Fibroblast of lung (primary cell): Measurements from ENCODE around the gene ZBTB37. TPM values are rescaled to one million over a fixed set of nuclear protein-coding genes. Genes with fewer than 3 reads are reported as not detected.
"Not testable (repeated sequence)": the region's sequence is repeated elsewhere in the genome, so short reads cannot be mapped to it uniquely, and the experiment has no call there.

Experiments used
- DNase-seq, 2 donors: peaks; one replicate each; pipeline versions ENCODE4 v3.0.0 to v3.0.0-alpha.2; 2010; ENCODE audit warnings: low read depth in 2 of 2
- H2AFZ ChIP-seq: 2 replicates; pipeline ENCODE4 v1.5.1; 2012; ENCODE audit warnings: low read length, control low read depth, inconsistent platforms
- H3K27ac ChIP-seq: 2 replicates; pipeline ENCODE4 v1.5.1; 2011; ENCODE audit warnings: low read length, control low read depth; ENCODE audit not compliant: insufficient read depth
- H3K27me3 ChIP-seq: 2 replicates; pipeline ENCODE4 v1.5.1; 2011; ENCODE audit warnings: mild to moderate bottlenecking, low read length; ENCODE audit not compliant: control insufficient read depth, insufficient read depth
- H3K36me3 ChIP-seq: 2 replicates; pipeline ENCODE4 v1.5.1; 2011; ENCODE audit warnings: low read length; ENCODE audit not compliant: control insufficient read depth, insufficient read depth
- H3K4me1 ChIP-seq: 2 replicates; pipeline ENCODE4 v1.5.1; 2011; ENCODE audit warnings: low read length; ENCODE audit not compliant: control insufficient read depth, insufficient read depth; ENCODE audit errors: extremely low read depth
- H3K4me2 ChIP-seq: 2 replicates; pipeline ENCODE4 v1.5.1; 2011; ENCODE audit warnings: low read length, control low read depth; ENCODE audit not compliant: insufficient read depth; ENCODE audit errors: extremely low read depth
- H3K4me3 ChIP-seq, 4 experiments: fragments of 200-600 bp in 1 of 4; sonication (generic) in 1 of 4; replicated peaks in 1 of 4; 2 replicates each; pipeline ENCODE4 v1.5.1; 2011 to 2016; ENCODE audit warnings: low read length in 4 of 4, low read depth in 3 of 4, mild to moderate bottlenecking in 3 of 4, control low read depth in 2 of 4, inconsistent platforms in 1 of 4, mixed read lengths in 1 of 4; ENCODE audit not compliant: insufficient read depth in 1 of 4; ENCODE audit errors: control extremely low read depth in 1 of 4
- H3K79me2 ChIP-seq: 2 replicates; pipeline ENCODE4 v1.5.1; 2012; ENCODE audit warnings: mild to moderate bottlenecking, low read length, inconsistent platforms; ENCODE audit not compliant: control insufficient read depth, insufficient read depth
- H3K9ac ChIP-seq: 2 replicates; pipeline ENCODE4 v1.5.1; 2011; ENCODE audit warnings: mild to moderate bottlenecking, low read length, control low read depth; ENCODE audit not compliant: insufficient read depth
- H3K9me3 ChIP-seq: 2 replicates; pipeline ENCODE4 v1.5.1; 2012; ENCODE audit warnings: low read depth, low read length; ENCODE audit not compliant: control insufficient read depth, insufficient read depth
- H4K20me1 ChIP-seq: 2 replicates; pipeline ENCODE4 v1.5.1; 2011; ENCODE audit warnings: low read length; ENCODE audit not compliant: control insufficient read depth, insufficient read depth; ENCODE audit errors: extremely low read depth
- EZH2 ChIP-seq: IDR thresholded peaks from 2 replicates; pipeline ENCODE4 v1.5.1; 2012; ENCODE audit warnings: low read length, control low read depth, mild to moderate bottlenecking; ENCODE audit errors: missing control alignments
- polyA plus RNA-seq, 2 donors: library from polyadenylated mRNA; depleted of rRNA in 1 of 2; stranded (reverse) in 1 of 2; unstranded in 1 of 2; fragments of >200 nt; gene quantifications; 2 replicates each; pipeline ENCODE4 v1.2.1, GENCODE V29; 2011 to 2012; ENCODE audit warnings: missing spikeins in 1 of 2
- total RNA-seq: library from RNA; depleted of rRNA; stranded (reverse); fragments of >200 nt; gene quantifications from 2 replicates; pipeline ENCODE4 v1.2.1, GENCODE V29; 2014
- TF ChIP-seq, protein P1 (sequence below), 2 donors: IDR thresholded peaks in 1 of 2; conservative IDR thresholded peaks in 1 of 2; 1 replicate in 1 of 2; 2 replicates in 1 of 2; pipeline ENCODE4 v1.5.1; 2011 to 2012; ENCODE audit warnings: low read length in 2 of 2, control low read depth in 1 of 2, inconsistent platforms in 1 of 2, low read depth in 1 of 2, mild to moderate bottlenecking in 1 of 2

Gene ZBTB37
- total and polyA plus RNA-seq, 2 donors (not counting 1 experiment from before 2014, with no cell fraction given), result 3.0 to 8.3 TPM

DNA sequence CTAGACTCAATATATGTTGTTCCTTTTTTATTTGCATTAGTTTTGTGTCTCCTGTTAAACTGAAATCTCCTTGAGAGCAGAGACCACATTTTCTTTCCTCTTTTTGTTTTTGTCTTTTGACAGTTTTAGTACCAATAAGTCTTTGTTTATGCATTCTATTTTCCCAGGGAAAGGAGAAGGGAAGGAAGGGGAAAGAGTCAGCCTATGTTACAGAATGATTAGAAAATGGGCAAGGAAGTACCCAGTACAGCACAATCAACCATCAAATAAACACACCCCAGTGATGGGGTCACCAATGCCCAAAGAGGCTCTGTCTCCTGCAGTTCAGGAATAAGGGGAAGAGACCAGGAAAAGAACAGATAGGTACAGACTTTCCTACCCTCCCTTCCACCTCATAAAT lies 10.1 kb downstream of the ZBTB37 start:
- Histone ChIP-seq H3K27me3 (no peaks in the 10 kb centered on the region), H3K9ac (no peak overlapping the region), H3K4me2 (no peak overlapping the region), H3K4me3 (no peak overlapping the region), H3K36me3 (no peaks in the 10 kb centered on the region), H3K4me1 (no peaks in the 10 kb centered on the region), H3K9me3 (no peaks in the 10 kb centered on the region), H2AFZ (no peak overlapping the region), H4K20me1 (no peaks in the 10 kb centered on the region), H3K79me2 (no peaks in the 10 kb centered on the region), H3K27ac (no peak overlapping the region)
- no peak for DNase-seq
- TF ChIP-seq, protein P1, sequence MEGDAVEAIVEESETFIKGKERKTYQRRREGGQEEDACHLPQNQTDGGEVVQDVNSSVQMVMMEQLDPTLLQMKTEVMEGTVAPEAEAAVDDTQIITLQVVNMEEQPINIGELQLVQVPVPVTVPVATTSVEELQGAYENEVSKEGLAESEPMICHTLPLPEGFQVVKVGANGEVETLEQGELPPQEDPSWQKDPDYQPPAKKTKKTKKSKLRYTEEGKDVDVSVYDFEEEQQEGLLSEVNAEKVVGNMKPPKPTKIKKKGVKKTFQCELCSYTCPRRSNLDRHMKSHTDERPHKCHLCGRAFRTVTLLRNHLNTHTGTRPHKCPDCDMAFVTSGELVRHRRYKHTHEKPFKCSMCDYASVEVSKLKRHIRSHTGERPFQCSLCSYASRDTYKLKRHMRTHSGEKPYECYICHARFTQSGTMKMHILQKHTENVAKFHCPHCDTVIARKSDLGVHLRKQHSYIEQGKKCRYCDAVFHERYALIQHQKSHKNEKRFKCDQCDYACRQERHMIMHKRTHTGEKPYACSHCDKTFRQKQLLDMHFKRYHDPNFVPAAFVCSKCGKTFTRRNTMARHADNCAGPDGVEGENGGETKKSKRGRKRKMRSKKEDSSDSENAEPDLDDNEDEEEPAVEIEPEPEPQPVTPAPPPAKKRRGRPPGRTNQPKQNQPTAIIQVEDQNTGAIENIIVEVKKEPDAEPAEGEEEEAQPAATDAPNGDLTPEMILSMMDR (conservative IDR thresholded peaks at IDR 0.05 in 1 of 2, IDR thresholded peaks at IDR 0.05 in 1 of 2; ENCODE audit: low read depth in 1 of 2, low read length in 2 of 2), result no peak
- no peak for TF ChIP-seq EZH2

DNA sequence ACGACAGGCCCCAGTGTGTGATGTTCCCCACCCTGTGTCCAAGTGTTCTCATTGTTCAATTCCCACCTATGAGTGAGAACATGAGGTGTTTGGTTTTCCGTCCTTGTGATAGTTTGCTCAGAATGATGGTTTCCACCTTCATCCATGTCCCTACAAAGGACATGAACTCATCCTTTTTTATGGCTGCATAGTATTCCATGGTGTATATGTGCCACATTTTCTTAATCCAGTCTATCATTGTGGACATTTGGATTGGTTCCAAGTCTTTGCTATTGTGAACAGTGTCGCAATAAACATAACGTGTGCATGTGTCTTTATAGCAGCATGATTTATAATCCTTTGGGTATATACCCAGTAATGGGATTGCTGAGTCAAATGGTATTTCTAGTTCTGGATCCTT lies 12.9 kb downstream of the ZBTB37 start:
- H3K4me3 ChIP-seq, H2AFZ ChIP-seq, H3K79me2 ChIP-seq, H3K4me1 ChIP-seq, DNase-seq, H3K9me3 ChIP-seq, H3K4me2 ChIP-seq, H3K27ac ChIP-seq, H4K20me1 ChIP-seq, H3K27me3 ChIP-seq, H3K36me3 ChIP-seq, H3K9ac ChIP-seq: not testable (repeated sequence)

DNA sequence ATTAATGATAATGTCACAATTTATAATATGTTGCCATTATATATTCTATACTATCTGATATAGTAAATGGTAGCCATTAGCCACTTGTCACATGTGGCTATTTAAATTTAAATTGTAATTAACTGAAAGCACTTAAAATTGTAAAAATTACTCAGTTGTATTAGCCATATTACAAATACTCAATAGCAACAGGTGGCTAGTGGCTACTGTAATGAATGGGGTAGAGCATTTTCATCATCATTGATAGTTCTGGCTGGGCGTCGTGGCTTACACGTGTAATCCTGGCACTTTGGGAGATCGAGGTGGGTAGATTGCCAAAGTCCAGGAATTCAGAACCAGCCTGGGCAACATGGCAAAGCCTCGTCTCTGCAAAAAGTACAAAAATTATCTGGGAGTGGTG lies 16.5 kb downstream of the ZBTB37 start:
- TF ChIP-seq, protein P1 (conservative IDR thresholded peaks at IDR 0.05 in 1 of 2, IDR thresholded peaks at IDR 0.05 in 1 of 2; ENCODE audit: low read depth in 1 of 2, low read length in 2 of 2), result no peak
- TF ChIP-seq EZH2, result no peak

More for the DNA sequence above, 16.5 kb downstream of the ZBTB37 start:
- Histone ChIP-seq H3K27me3 (no peaks in the 10 kb centered on the region), H3K4me2 (no peak overlapping the region), H3K4me3 (no peak overlapping the region), H3K27ac (no peak overlapping the region), H3K79me2 (no peaks in the 10 kb centered on the region), H3K4me1 (no peaks in the 10 kb centered on the region), H3K9me3 (no peaks in the 10 kb centered on the region), H3K36me3 (peaks cover 3% of the 10 kb centered on the region), H2AFZ (no peak overlapping the region), H4K20me1 (no peaks in the 10 kb centered on the region), H3K9ac (no peak overlapping the region)
- no peak for DNase-seq
